GM10847 (cell line): ENCODE data around the gene ZBTB12.

ENCODE experiments used
- POLR2A ChIP-seq: IDR thresholded peaks from 2 replicates; pipeline ENCODE4 v1.6.1; 2011; ENCODE audit not compliant: insufficient read length; ENCODE audit errors: extremely low read depth

Gene ZBTB12

GRCh38 chr6:31930962-31931361, 29.1 kb upstream of the ZBTB12 start:
- no peak for TF ChIP-seq POLR2A

DNA sequence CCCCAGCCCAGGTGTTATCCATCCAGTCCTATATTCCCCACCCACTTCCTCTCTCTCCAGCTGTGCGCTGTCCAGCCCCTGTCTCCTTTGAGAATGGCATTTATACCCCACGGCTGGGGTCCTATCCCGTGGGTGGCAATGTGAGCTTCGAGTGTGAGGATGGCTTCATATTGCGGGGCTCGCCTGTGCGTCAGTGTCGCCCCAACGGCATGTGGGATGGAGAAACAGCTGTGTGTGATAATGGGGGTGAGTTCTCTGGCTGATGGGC, 26.7 kb upstream of the ZBTB12 start:
- TF ChIP-seq POLR2A = no peak

GRCh38 chr6:31927863-31928671, 26.2 kb upstream of the ZBTB12 start:
- TF ChIP-seq POLR2A = no peak

DNA sequence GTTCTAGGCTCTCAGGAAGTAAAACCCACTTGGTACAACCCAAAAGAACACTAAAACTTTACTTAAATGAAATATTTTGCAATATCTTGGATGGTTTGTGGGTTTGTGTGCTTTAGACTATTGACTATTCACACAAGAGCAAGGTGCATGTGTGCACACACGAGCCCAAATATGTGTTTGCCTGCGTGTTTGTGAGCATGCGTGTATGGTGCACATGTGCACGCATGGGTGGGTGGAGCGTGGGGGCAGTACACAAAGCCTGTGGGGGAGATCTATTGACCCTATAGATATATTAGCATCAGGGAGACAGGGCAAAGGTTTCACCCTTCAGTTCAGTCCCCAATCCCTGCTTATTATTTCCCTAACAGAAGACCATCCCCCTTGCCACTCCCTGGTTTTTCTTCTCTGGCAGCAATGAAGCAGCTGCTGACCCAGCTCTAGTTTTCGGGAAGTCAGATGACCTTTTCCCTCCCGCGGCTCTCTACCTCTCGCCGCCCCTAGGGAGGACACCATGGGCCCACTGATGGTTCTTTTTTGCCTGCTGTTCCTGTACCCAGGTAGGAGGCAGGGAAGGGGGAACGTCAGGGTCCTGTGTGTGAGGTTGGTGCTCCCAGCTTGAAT, 25.5 kb upstream of the ZBTB12 start, which contains the start of gene C2:
Gene C2 (plus strand): TSS at position 476 of the 621 bp plus-strand sequence. CDS start 36 bp downstream, at position 512.
- no peak for TF ChIP-seq POLR2A

- no peak for TF ChIP-seq POLR2A
These were observed 21.1 kb upstream of the ZBTB12 start for GRCh38 chr6:31922942-31923341.

DNA sequence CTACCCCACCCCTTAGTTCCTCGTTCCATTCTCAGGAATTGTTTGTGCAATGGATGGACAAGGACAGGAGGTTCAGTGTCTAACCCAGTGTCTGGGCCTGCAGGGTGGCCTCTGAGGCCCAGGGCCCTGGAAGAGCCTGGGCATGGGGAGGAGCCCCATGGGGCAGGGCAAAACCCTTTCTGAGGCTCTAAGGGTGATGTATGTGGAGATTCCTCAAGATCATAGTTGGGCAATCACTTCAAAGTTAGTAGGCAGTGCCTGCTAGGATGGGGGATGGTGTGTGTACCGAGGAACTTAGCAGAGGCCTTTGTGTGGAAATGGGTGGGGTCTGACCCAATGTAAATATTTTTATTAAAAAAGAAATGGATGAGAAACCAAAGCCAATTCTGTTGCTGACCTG, 18.9 kb upstream of the ZBTB12 start:
- no peak for TF ChIP-seq POLR2A

GRCh38 chr6:31919624-31920303, 17.9 kb upstream of the ZBTB12 start:
- TF ChIP-seq POLR2A = no peak

DNA sequence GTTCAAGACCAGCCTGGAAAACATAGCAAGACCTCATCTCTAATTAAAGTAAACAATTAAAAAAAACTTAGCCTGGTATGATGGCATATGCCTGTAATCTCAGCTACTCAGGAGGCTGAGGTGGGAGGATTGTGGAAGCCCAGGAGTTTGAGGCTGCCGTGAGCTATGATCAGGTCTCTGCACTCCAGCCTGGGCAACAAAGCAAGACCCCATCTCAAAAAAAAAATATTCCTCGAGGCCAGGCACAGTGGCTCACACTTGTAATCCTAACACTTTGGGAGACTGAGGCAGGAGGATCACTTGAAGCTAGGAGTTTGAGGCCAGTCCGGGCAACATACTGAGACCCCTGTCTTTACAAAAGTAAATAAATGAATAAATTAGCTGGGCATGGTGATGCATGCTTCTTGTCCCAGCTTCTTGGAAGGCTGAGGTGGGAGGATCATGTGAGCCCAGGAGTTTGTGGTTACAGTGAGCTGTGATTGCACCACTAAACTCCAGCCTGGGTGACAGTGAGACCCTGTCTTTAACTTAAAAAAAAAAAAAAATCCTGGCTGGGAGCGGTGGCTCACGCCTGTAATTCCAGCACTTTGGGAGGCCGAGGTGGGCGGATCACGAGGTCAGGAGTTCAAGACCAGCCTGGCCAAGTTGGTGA, 16.3 kb upstream of the ZBTB12 start:
- no peak for TF ChIP-seq POLR2A

- no peak for TF ChIP-seq POLR2A
These were observed 13.9 kb upstream of the ZBTB12 start for GRCh38 chr6:31915756-31916155.

- TF ChIP-seq POLR2A = no peak
These were observed 13.5 kb upstream of the ZBTB12 start for GRCh38 chr6:31915351-31915750.

DNA sequence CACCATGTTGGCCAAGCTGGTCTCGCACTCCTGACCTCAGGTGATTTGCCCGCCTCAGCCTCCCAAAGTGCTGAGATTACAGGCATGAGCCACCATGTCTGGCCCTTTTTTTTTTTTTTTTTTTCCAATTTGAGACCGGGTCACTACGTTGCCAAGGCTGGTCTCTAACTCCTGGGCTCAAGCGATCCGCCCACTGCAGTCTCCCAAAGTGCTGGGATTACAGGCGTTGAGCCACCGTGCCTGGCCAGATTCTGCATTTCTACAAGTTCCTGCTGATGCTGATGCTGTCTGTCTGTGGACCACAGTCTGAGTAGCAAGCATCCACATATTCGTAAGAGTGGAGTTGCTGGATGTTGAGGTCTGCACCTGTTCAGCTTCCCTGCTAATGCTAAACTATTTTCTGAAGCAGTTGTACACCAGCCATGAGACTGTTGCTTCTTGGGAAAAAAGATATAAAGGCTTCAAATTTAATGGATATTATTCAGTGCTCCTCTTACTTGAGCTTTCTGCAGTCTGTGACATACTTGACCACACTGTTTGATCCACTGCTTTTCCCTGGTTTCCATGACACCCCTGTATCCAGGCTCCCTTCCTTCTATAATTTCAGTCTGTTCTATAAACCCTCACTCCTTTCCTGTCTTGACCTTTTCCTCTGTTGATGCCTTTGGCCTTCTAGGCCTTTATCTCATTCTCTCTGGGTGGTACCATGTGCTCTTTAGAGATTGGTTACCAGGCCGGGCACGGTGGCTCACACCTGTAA, 10.1 kb upstream of the ZBTB12 start:
- no peak for TF ChIP-seq POLR2A

DNA sequence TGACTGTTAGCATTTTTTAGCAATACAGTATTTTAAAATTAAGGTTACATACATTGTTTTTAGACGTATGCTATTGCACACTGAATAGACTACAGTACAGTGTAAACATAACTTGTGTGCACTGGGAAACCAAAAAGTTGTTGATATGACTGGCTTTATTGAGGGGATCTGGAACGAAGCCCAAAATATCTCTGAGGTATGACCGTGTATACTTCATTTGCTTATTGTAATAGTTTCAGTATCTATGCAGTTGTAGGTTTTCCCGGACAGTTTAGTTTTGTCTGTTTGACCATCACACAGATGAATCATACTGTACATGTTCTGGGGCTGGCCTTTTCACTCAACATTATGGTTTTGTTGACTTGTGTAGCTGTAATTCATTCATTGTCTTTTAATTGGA, 6.9 kb upstream of the ZBTB12 start:
- no peak for TF ChIP-seq POLR2A

DNA sequence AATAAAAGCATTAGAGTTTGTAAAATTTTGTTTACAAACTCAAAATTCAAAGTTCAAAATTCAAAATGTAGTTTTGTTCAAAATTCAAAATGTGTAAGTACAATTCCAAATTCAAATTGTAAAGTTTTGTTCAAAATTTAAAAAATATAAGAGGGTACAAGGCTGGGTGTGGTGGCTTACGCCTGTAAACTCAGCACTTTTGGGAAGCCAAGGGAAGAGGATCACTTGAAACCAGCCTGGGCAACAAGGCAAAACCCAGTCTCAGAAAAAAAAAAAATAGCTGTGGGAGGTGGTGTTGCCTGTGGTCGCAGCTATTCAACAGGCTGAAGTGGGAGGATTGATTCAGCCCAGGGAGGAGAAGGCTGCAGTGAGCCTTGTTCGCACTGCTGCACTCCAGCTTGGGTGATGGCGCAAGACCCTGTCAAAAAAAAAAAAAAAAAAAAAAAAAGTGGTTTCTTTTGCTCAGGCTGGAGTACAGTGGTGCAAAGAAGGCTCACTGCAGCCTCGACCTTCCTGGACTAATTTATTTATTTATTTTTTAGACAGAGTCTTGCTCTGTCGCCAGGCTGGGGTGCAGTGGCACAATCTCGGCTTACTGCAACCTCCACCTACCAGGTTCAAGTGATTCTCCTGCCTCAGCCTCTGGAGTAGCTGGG, 5.4 kb upstream of the ZBTB12 start:
- TF ChIP-seq POLR2A = no peak

DNA sequence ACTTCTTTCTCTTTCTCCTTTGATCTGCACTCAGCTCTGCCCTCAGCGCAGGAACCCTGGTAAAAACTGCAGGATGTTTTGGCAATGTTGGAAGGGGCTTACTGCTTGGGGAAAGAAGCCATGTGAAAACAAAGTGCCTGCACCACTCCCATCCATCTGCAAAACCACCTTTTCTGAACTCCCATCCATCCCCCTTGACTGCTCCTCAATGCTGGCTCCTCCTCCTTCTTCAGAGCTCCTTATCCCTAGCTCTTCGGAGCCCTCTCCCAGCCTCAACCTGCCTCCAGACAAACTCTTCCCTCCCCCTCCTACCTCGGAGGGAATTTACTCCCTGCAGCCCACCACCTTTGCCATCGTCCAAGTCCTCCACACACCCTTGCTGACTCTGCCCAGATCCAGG, 4.2 kb upstream of the ZBTB12 start:
- no peak for TF ChIP-seq POLR2A

DNA sequence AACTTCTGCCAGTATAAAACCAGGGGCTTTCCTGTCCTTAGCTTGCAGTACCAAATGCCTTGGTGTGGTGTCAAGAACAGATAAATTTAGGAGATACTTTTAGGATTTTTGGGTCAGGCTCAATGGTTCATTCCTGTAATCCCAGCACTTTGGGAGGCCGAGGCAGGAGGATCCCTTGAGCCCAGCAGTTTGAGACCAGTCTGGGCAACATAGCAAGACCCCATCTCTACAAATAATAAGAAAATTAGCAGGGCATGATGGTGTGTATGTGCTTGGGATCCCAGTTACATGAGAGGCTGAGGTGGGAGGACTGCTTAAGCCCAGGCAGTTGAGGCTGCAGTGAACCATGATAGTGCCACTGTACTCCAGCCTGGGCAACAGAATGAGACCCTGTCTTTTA, 3.2 kb upstream of the ZBTB12 start:
- TF ChIP-seq POLR2A = no peak
